Epithelial cell of esophagus (primary cell): ENCODE measurements around the gene TMTC2.
A peak's percentile ranks its signal among the peaks of the same experiment; 100 is the strongest.

Experiments
- DNase-seq: peaks from one replicate; pipeline ENCODE4 v3.0.0; 2010; ENCODE audit warnings: low read depth
- H3K4me3 ChIP-seq: 2 replicates; pipeline ENCODE4 v1.5.1; 2011; ENCODE audit warnings: mild to moderate bottlenecking, low read length, control low read depth
- TF ChIP-seq, protein P1 (sequence below): IDR thresholded peaks from 2 replicates; pipeline ENCODE4 v1.5.1; 2011; ENCODE audit warnings: low read depth, mild to moderate bottlenecking, low read length, control low read depth, inconsistent platforms; ENCODE audit not compliant: insufficient read depth; ENCODE audit errors: missing control alignments

Gene TMTC2

DNA sequence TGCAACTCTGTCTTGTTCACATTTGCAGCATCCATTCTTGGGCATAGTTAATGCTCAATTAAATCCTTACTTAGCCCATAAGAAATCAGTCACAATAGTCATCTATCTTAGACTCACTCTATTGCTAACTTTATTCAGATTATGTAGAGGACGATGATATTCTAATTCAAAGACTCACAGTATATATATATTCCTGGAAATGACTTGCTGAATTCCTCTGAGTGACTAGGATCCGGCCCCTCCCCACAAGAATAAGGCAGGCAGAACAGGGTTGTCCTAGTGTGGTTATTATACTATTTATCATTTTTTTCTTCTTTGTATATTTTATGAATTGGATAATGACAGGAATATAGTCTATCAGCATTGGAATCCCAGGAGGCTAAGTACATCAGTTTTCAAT lies 275.1 kb downstream of the TMTC2 start:
- no peak for DNase-seq
- TF ChIP-seq, protein P1, sequence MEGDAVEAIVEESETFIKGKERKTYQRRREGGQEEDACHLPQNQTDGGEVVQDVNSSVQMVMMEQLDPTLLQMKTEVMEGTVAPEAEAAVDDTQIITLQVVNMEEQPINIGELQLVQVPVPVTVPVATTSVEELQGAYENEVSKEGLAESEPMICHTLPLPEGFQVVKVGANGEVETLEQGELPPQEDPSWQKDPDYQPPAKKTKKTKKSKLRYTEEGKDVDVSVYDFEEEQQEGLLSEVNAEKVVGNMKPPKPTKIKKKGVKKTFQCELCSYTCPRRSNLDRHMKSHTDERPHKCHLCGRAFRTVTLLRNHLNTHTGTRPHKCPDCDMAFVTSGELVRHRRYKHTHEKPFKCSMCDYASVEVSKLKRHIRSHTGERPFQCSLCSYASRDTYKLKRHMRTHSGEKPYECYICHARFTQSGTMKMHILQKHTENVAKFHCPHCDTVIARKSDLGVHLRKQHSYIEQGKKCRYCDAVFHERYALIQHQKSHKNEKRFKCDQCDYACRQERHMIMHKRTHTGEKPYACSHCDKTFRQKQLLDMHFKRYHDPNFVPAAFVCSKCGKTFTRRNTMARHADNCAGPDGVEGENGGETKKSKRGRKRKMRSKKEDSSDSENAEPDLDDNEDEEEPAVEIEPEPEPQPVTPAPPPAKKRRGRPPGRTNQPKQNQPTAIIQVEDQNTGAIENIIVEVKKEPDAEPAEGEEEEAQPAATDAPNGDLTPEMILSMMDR = no peak
- no peak overlapping the region for H3K4me3 ChIP-seq

DNA sequence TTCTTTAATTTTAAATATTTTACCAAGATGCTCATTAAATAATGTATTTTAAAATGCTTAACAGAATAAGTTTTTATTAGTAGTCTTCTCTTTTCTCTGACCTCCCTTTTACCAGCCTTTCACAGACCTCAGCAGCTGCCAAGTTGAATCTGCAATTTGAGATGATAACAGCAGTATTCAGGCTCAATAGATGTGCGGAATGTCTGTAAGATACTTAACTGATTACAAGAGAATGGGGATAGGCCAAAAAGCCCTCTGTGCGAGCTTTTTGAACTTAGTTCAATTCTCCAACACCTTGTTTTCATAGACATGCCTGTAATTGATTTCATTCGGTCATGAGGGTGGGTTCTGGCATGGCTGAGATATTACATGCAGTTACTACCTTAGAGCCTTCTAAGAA lies 277.2 kb downstream of the TMTC2 start:
- no peak for DNase-seq
- no peak overlapping the region for H3K4me3 ChIP-seq
- TF ChIP-seq, protein P1 = no peak

DNA sequence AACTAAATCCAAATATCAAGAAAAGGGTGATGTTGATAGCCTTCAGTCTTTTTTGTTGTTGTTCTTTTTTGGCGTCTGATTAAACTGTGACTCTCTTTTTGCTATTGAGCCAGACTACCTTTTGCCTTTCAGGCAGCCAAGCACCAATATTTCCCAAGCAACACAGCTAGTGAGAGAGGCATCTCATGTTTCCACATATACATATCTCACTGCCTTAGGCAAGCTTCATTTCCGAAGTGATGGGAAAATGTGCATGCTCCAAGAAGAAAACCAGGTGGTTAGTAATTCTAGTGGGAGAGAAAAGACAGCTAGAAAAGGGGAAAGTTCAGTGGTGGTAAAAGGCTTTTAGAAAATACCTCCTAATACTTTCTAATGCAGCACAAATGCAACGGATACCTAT lies 277.7 kb downstream of the TMTC2 start:
- peak; percentile 11 for DNase-seq

DNA sequence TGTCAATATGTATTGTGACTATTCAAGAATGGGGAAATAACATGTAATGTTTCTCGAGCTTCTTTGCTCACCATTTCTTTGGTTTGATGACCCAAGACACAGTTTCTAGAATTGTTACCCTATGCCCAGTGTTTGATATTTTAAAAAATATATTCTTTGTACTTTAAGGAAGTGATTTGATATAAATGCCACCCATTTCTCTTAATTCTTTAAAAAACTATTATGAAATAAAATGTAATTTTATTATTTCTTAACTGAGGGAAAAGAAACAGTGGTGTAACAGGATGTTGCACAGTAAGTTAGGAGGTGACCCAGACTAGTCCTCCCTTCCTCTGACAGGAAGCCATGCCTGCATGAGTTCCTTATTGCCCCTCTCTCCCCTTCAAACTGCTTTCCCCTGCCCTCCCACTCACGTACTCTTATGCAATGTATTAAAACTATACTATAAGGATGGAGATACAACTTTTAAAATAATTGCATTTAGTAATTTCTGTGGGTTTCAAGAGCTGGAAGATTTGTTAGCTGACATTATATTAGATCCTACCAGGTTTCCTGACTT lies 279.4 kb downstream of the TMTC2 start:
- DNase-seq = no peak
- no peak overlapping the region for H3K4me3 ChIP-seq
- TF ChIP-seq, protein P1 = no peak

More for the DNA sequence above, 277.7 kb downstream of the TMTC2 start:
- H3K4me3 ChIP-seq = no peak overlapping the region
- TF ChIP-seq, protein P1 = no peak

DNA sequence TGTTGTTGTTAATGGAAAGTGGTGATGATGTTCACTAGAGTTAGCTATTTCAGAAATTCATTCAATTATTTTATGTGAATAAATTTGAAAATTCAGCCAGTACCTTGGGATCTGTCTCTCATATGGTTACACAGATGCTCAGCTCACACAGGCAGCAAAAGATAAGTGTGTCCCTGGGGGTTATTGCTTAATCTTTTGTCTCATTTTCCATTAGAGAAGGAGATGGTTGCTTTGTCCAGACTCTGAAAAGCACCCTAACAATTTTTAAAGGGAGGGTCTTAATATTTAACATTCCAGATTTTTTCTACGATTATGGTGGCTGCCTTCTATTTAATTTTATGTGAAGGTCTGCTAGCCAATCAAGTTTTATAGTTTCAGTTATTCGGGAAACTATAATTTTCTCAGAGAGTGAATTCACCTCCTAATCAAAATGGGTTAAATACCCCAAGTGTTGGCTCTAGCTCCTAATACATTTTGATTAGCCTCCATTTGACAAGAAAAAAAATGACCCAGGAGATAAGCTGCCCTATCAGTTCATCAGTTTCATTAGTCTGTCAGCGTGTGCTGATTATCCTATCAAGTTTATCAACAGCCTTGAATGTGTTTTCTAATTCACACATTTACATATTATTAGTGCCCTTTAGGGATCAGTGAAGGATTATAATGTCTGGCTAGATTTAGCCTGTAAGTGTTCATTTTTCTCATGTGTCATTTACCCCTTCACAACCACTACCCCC lies 282.1 kb downstream of the TMTC2 start:
- TF ChIP-seq, protein P1 = no peak
- H3K4me3 ChIP-seq = no peak overlapping the region
- no peak for DNase-seq

DNA sequence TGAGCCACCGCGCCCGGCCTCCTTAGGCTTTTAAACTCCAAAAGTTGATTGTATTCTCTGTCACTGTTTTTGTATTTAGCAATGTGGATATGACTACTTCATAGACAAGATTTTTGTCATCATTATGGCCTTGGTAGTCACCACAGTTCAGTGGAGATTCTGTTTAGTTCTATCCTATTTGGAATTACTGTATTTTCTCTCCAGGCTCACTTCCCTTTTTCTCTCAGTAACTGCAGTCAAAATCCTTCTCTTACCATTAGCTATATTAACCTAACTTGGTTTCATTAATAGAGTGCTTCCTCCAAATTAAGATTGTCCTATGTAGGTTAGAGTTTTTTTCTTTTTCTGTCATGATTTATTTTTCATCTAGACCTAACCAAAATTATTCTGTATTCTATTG lies 283.9 kb downstream of the TMTC2 start:
- no peak for DNase-seq
- TF ChIP-seq, protein P1 = no peak

DNA sequence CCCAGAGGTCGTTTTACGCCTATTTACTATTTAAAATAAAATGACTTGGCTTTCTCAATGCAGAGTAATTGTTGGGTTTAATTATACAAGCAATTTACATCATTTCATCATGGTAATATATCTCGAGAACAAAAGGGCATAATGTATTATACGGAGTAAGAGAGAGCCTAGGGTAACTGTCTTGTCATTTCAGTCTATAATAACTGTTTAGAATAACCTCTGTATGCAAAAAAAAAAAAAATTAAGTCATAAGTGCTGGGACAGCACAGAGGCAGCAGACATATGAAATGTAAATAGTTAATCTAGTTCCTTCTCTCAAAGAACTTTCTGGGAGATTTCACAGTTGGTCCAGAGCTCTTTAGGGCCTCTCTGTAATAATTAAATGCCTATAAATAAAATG lies 284.9 kb downstream of the TMTC2 start:
- no peak overlapping the region for H3K4me3 ChIP-seq
- TF ChIP-seq, protein P1 = no peak
- no peak for DNase-seq

More for the DNA sequence above, 283.9 kb downstream of the TMTC2 start:
- H3K4me3 ChIP-seq = no peak overlapping the region
